Cardiac muscle cell (in vitro differentiated cells and primary cell): ENCODE measurements around the gene TMPRSS6. TPM values are rescaled to one million over a fixed set of nuclear protein-coding genes. Genes with fewer than 3 reads are reported as not detected.

ENCODE experiments used
- DNase-seq, 2 donors: peaks; one replicate each; pipeline versions ENCODE4 v3.0.0 to v3.0.0-alpha.2; 2010 to 2017; ENCODE audit warnings: low read depth in 1 of 2, low spot score in 1 of 2
- H3K27ac ChIP-seq: fragments of 200-600 bp; sonication (generic); 2 replicates; pipeline ENCODE4 v1.5.1; 2016
- H3K27me3 ChIP-seq: fragments of 200-600 bp; sonication (generic); 2 replicates; pipeline ENCODE4 v1.6.0; 2016; ENCODE audit warnings: control low read depth
- H3K36me3 ChIP-seq: fragments of 200-600 bp; sonication (generic); 2 replicates; pipeline ENCODE4 v1.5.1; 2016; ENCODE audit warnings: control low read depth
- H3K4me1 ChIP-seq: fragments of 200-600 bp; sonication (generic); 2 replicates; pipeline ENCODE4 v1.8.1; 2017; ENCODE audit warnings: low read depth, mild to moderate bottlenecking, mixed run types
- H3K4me3 ChIP-seq: fragments of 200-600 bp; sonication (generic); 2 replicates; pipeline ENCODE4 v1.5.1; 2016; ENCODE audit warnings: mild to moderate bottlenecking
- H3K9me3 ChIP-seq: fragments of 200-600 bp; sonication (generic); 2 replicates; pipeline ENCODE4 v1.5.1; 2017; ENCODE audit warnings: low read depth, mild to moderate bottlenecking, control low read depth
- CTCF ChIP-seq: IDR thresholded peaks from 2 replicates; pipeline ENCODE4 v1.5.1; 2012; ENCODE audit warnings: low read depth, mild to moderate bottlenecking, low read length
- polyA plus RNA-seq: library from polyadenylated mRNA; unstranded; fragments of >200 nt; fragmentation: Nextera tagmentation; extraction: Ambion mirVana; gene quantifications from 2 replicates; pipeline ENCODE4 v1.2.1, GENCODE V29; 2016
- total RNA-seq: library from RNA; depleted of rRNA; stranded (reverse); fragments of >200 nt; gene quantifications from 2 replicates; pipeline ENCODE4 v1.2.3, GENCODE V29; 2016

Gene TMPRSS6
- total and polyA plus RNA-seq, 2 experiments from 2014 or later: 0.11 TPM; not detected in 1

GRCh38 chr22:37126383-37126782 is 16.9 kb upstream of the TMPRSS6 start:
- DNase-seq: peak in 1 of 2 donors; percentile 21
- TF ChIP-seq CTCF: no peak
- Histone ChIP-seq H3K9me3 (no peaks in the 10 kb centered on the region), H3K4me1 (no peaks in the 10 kb centered on the region), H3K36me3 (no peaks in the 10 kb centered on the region), H3K27ac (no peak overlapping the region), H3K4me3 (no peak overlapping the region), H3K27me3 (no peaks in the 10 kb centered on the region)

GRCh38 chr22:37123649-37124048 is 14.1 kb upstream of the TMPRSS6 start:
- H3K36me3 ChIP-seq: no peaks in the 10 kb centered on the region
- H3K27ac ChIP-seq: no peak overlapping the region
- no peaks in the 10 kb centered on the region for H3K27me3 ChIP-seq
- H3K4me1 ChIP-seq: no peaks in the 10 kb centered on the region
- no peaks in the 10 kb centered on the region for H3K9me3 ChIP-seq
- no peak overlapping the region for H3K4me3 ChIP-seq
- no peak for DNase-seq
- no peak for TF ChIP-seq CTCF

- TF ChIP-seq CTCF: no peak
- no peak for DNase-seq
- no peaks in the 10 kb centered on the region for H3K9me3 ChIP-seq
- H3K4me3 ChIP-seq: no peak overlapping the region
- H3K27ac ChIP-seq: no peak overlapping the region
- H3K4me1 ChIP-seq: no peaks in the 10 kb centered on the region
- H3K36me3 ChIP-seq: no peaks in the 10 kb centered on the region
- no peaks in the 10 kb centered on the region for H3K27me3 ChIP-seq
Observed at GRCh38 chr22:37122598-37123180, 13.2 kb upstream of the TMPRSS6 start.

- Histone ChIP-seq H3K4me3 (no peak overlapping the region), H3K9me3 (no peaks in the 10 kb centered on the region), H3K36me3 (no peaks in the 10 kb centered on the region), H3K4me1 (no peaks in the 10 kb centered on the region), H3K27ac (no peak overlapping the region), H3K27me3 (no peaks in the 10 kb centered on the region)
- no peak for TF ChIP-seq CTCF
- DNase-seq: peak in 1 of 2 donors; percentile 34
Observed at GRCh38 chr22:37121887-37122591, 12.5 kb upstream of the TMPRSS6 start.

- H3K27ac ChIP-seq: no peak overlapping the region
- H3K4me1 ChIP-seq: no peaks in the 10 kb centered on the region
- DNase-seq: no peak
- no peaks in the 10 kb centered on the region for H3K9me3 ChIP-seq
- TF ChIP-seq CTCF: no peak
- no peaks in the 10 kb centered on the region for H3K27me3 ChIP-seq
- H3K36me3 ChIP-seq: no peaks in the 10 kb centered on the region
- no peak overlapping the region for H3K4me3 ChIP-seq
Observed at GRCh38 chr22:37120569-37121340, 11.2 kb upstream of the TMPRSS6 start.
